ENCODE measurements around the gene XIRP2. TPM values are rescaled to one million over a fixed set of nuclear protein-coding genes. Genes with fewer than 3 reads are reported as not detected.

Gene XIRP2
- polyA plus RNA-seq, 1 experiment: not detected

GRCh38 chr2:166961933-166962332, 73.7 kb downstream of the XIRP2 start:
- DNase-seq (ENCODE audit: low read depth): no peak
- CTCF ChIA-PET: interaction anchor here (0.6 kb wide), 1 partner anchor 40 kb away, joined by 3 read pairs; no protein-coding TSS in a partner anchor
- no peak for TF ChIP-seq CTCF (IDR thresholded peaks at IDR 0.05; ENCODE audit: insufficient read depth, low read depth, low read length)
- H3K27me3 ChIP-seq (ENCODE audit: control insufficient read depth, insufficient read depth, low read length): no peaks in the 10 kb centered on the region
- H3K36me3 ChIP-seq (ENCODE audit: control insufficient read depth, insufficient read depth, low read length): no peaks in the 10 kb centered on the region
- no peak overlapping the region for H3K4me3 ChIP-seq (ENCODE audit: low read depth, low read length)
- POLR2A ChIA-PET: no interaction called here

GRCh38 chr2:166969486-166969885, 81.2 kb downstream of the XIRP2 start:
- Histone ChIP-seq H3K27me3 (ENCODE audit: control insufficient read depth, insufficient read depth, low read length) (no peaks in the 10 kb centered on the region), H3K36me3 (ENCODE audit: control insufficient read depth, insufficient read depth, low read length) (no peaks in the 10 kb centered on the region), H3K4me3 (ENCODE audit: low read depth, low read length) (no peak overlapping the region)
- DNase-seq (ENCODE audit: low read depth): no peak
- CTCF ChIA-PET: no interaction called here
- TF ChIP-seq CTCF (IDR thresholded peaks at IDR 0.05; ENCODE audit: insufficient read depth, low read depth, low read length): no peak
- POLR2A ChIA-PET: no interaction called here

GRCh38 chr2:166972002-166972401, 83.7 kb downstream of the XIRP2 start:
- DNase-seq (ENCODE audit: low read depth): no peak
- no peak for TF ChIP-seq CTCF (IDR thresholded peaks at IDR 0.05; ENCODE audit: insufficient read depth, low read depth, low read length)
- no peaks in the 10 kb centered on the region for H3K27me3 ChIP-seq (ENCODE audit: control insufficient read depth, insufficient read depth, low read length)
- CTCF ChIA-PET: interaction anchor here (0.6 kb wide), 1 partner anchor 8 kb away, joined by 3 read pairs; no protein-coding TSS in a partner anchor
- POLR2A ChIA-PET: no interaction called here
- H3K4me3 ChIP-seq (ENCODE audit: low read depth, low read length): no peak overlapping the region
- H3K36me3 ChIP-seq (ENCODE audit: control insufficient read depth, insufficient read depth, low read length): no peaks in the 10 kb centered on the region

- POLR2A ChIA-PET: no interaction called here
- CTCF ChIA-PET: interaction anchor here (0.6 kb wide), 1 partner anchor 8 kb away, joined by 3 read pairs; no protein-coding TSS in a partner anchor
Measured at GRCh38 chr2:166972418-166972817, 84.1 kb downstream of the XIRP2 start.

GRCh38 chr2:166984188-166984587, 95.9 kb downstream of the XIRP2 start:
- Histone ChIP-seq H3K36me3 (ENCODE audit: control insufficient read depth, insufficient read depth, low read length) (no peaks in the 10 kb centered on the region), H3K4me3 (ENCODE audit: low read depth, low read length) (no peak overlapping the region), H3K27me3 (ENCODE audit: control insufficient read depth, insufficient read depth, low read length) (no peaks in the 10 kb centered on the region)
- no peak for TF ChIP-seq CTCF (IDR thresholded peaks at IDR 0.05; ENCODE audit: insufficient read depth, low read depth, low read length)
- ChIA-PET CTCF (no interaction called here), POLR2A (no interaction called here)
- DNase-seq (ENCODE audit: low read depth): no peak

More at GRCh38 chr2:166972418-166972817, 84.1 kb downstream of the XIRP2 start:
- DNase-seq (ENCODE audit: low read depth): no peak
- no peak for TF ChIP-seq CTCF (IDR thresholded peaks at IDR 0.05; ENCODE audit: insufficient read depth, low read depth, low read length)
- no peaks in the 10 kb centered on the region for H3K36me3 ChIP-seq (ENCODE audit: control insufficient read depth, insufficient read depth, low read length)
- H3K27me3 ChIP-seq (ENCODE audit: control insufficient read depth, insufficient read depth, low read length): no peaks in the 10 kb centered on the region
- H3K4me3 ChIP-seq (ENCODE audit: low read depth, low read length): no peak overlapping the region
